CD14-positive monocyte (primary cell): ENCODE measurements around the gene SRRT. TPM values are rescaled to one million over a fixed set of nuclear protein-coding genes. Genes with fewer than 3 reads are reported as not detected.

ENCODE experiments used
- DNase-seq, 3 donors: peaks; one replicate each; pipeline ENCODE4 v3.0.0-alpha.2; 2011 to 2022
- H2AFZ ChIP-seq: 2 replicates; pipeline ENCODE4 v1.6.0; 2012; ENCODE audit warnings: mild to moderate bottlenecking, low read depth, low read length, inconsistent platforms; ENCODE audit not compliant: insufficient read depth, poor library complexity, severe bottlenecking
- H3K27ac ChIP-seq, 2 donors: 1 replicate in 1 of 2; 2 replicates in 1 of 2; pipeline ENCODE4 v1.5.1; 2012 to 2013; ENCODE audit warnings: low read length in 2 of 2, control low read depth in 1 of 2, inconsistent platforms in 1 of 2, low read depth in 1 of 2, mild to moderate bottlenecking in 1 of 2
- H3K27me3 ChIP-seq, 2 donors: one replicate each; pipeline versions ENCODE4 v1.6.0 to v1.6.1; 2011 to 2013; ENCODE audit warnings: low read length in 2 of 2; ENCODE audit not compliant: control insufficient read depth in 2 of 2, insufficient read depth in 2 of 2
- H3K36me3 ChIP-seq, 2 donors: replicated peaks in 1 of 2; 1 replicate in 1 of 2; 2 replicates in 1 of 2; pipeline versions ENCODE4 v1.5.1 to v1.6.1; 2012 to 2013; ENCODE audit warnings: low read length in 2 of 2, control low read depth in 1 of 2, inconsistent platforms in 1 of 2, mild to moderate bottlenecking in 1 of 2; ENCODE audit not compliant: insufficient read depth in 2 of 2, control insufficient read depth in 1 of 2
- H3K4me1 ChIP-seq, 2 donors: 1 replicate in 1 of 2; 2 replicates in 1 of 2; pipeline versions ENCODE4 v1.5.1 to v1.6.1; 2012 to 2013; ENCODE audit warnings: low read length in 2 of 2, control low read depth in 1 of 2, inconsistent platforms in 1 of 2, mild to moderate bottlenecking in 1 of 2, moderate library complexity in 1 of 2; ENCODE audit not compliant: insufficient read depth in 2 of 2, control insufficient read depth in 1 of 2
- H3K4me2 ChIP-seq: replicated peaks from 2 replicates; pipeline ENCODE3; 2012; ENCODE audit warnings: low read length, moderate library complexity, mild to moderate bottlenecking; ENCODE audit not compliant: poor library complexity, severe bottlenecking; ENCODE audit errors: extremely low read depth
- H3K4me3 ChIP-seq, 3 experiments: fragments of 200-600 bp in 1 of 3; sonication (generic) in 1 of 3; replicated peaks in 1 of 3; 1 replicate in 2 of 3; 2 replicates in 1 of 3; pipeline ENCODE4 v1.5.1; 2011 to 2013; ENCODE audit warnings: low read length in 3 of 3, mild to moderate bottlenecking in 3 of 3, control low read depth in 2 of 3, low read depth in 2 of 3, inconsistent platforms in 1 of 3, moderate library complexity in 1 of 3
- H3K79me2 ChIP-seq: 2 replicates; pipeline ENCODE4 v1.6.0; 2012; ENCODE audit warnings: mild to moderate bottlenecking, control low read depth, inconsistent platforms, low read length, moderate library complexity; ENCODE audit not compliant: insufficient read depth
- H3K9ac ChIP-seq: 2 replicates; pipeline ENCODE4 v1.6.0; 2017; ENCODE audit warnings: low read length, mild to moderate bottlenecking; ENCODE audit not compliant: insufficient read depth, poor library complexity, severe bottlenecking
- H3K9me3 ChIP-seq, 2 donors: replicated peaks in 1 of 2; 1 replicate in 1 of 2; 2 replicates in 1 of 2; pipeline versions ENCODE4 v1.5.1 to v1.6.1; 2012 to 2013; ENCODE audit warnings: low read length in 2 of 2, control low read depth in 1 of 2; ENCODE audit not compliant: control insufficient read depth in 1 of 2, insufficient read depth in 1 of 2
- H4K20me1 ChIP-seq: 2 replicates; pipeline ENCODE4 v1.6.0; 2012; ENCODE audit warnings: mild to moderate bottlenecking, low read length, control low read depth, moderate library complexity; ENCODE audit not compliant: insufficient read depth
- H3K27ac Mint-ChIP-seq, 7 donors: one replicate each; pipeline ENCODE4 v1.8.0; 2020; ENCODE audit warnings: mild to moderate bottlenecking in 7 of 7, mixed read lengths in 7 of 7, moderate library complexity in 6 of 7, inconsistent platforms in 2 of 7
- H3K27me3 Mint-ChIP-seq, 3 donors: one replicate each; pipeline ENCODE4 v1.8.0; 2021 to 2022; ENCODE audit warnings: low read depth in 3 of 3, mild to moderate bottlenecking in 3 of 3, mixed read lengths in 3 of 3, moderate library complexity in 3 of 3, inconsistent platforms in 1 of 3
- H3K36me3 Mint-ChIP-seq, 2 donors: one replicate each; pipeline ENCODE4 v1.8.0; 2020; ENCODE audit warnings: mixed read lengths in 2 of 2, inconsistent platforms in 1 of 2, mild to moderate bottlenecking in 1 of 2
- H3K4me1 Mint-ChIP-seq: one replicate; pipeline ENCODE4 v1.8.0; 2020; ENCODE audit warnings: mild to moderate bottlenecking, mixed read lengths
- H3K4me3 Mint-ChIP-seq, 2 donors: one replicate each; pipeline ENCODE4 v1.8.0; 2020; ENCODE audit warnings: mild to moderate bottlenecking in 2 of 2, mixed read lengths in 2 of 2, moderate library complexity in 1 of 2
- H3K9me3 Mint-ChIP-seq, 7 donors: one replicate each; pipeline ENCODE4 v1.8.0; 2020 to 2022; ENCODE audit warnings: mixed read lengths in 7 of 7, mild to moderate bottlenecking in 6 of 7, moderate library complexity in 6 of 7, inconsistent platforms in 2 of 7
- WGBS: methylation state at CpG from one replicate; pipeline ENCODE4 v1.1.5; 2013; ENCODE audit warnings: missing lambda C conversion rate; ENCODE audit not compliant: insufficient coverage; 5-methylcytosine and 5-hydroxymethylcytosine counted together
- intact Hi-C, 2 donors: fragments of 100-400 bp; cut with micrococcal nuclease; formaldehyde crosslinking; loops; one replicate each; pipeline versions ENCODE4 v1.15.0 to v1.15.1; 2023
- polyA plus RNA-seq, 3 donors: library from polyadenylated mRNA; depleted of rRNA in 1 of 3; unstranded in 2 of 3; stranded (reverse) in 1 of 3; fragments of 300-500 nt in 2 of 3; fragments of >200 nt in 1 of 3; fragmentation: Illumina TruSeq in 2 of 3; gene quantifications; 1 replicate in 2 of 3; 2 replicates in 1 of 3; pipeline ENCODE4 v1.2.3, GENCODE V29; 2012 to 2021
- TF ChIP-seq, protein P1 (sequence below): fragments of 200-600 bp; IDR thresholded peaks from one replicate; pipeline ENCODE4 v1.8.0; 2022; ENCODE audit warnings: antibody characterized with exemption, mild to moderate bottlenecking

Gene SRRT
- polyA plus RNA-seq, 3 donors, result 26.9 to 116 (median 29.6) TPM

DNA sequence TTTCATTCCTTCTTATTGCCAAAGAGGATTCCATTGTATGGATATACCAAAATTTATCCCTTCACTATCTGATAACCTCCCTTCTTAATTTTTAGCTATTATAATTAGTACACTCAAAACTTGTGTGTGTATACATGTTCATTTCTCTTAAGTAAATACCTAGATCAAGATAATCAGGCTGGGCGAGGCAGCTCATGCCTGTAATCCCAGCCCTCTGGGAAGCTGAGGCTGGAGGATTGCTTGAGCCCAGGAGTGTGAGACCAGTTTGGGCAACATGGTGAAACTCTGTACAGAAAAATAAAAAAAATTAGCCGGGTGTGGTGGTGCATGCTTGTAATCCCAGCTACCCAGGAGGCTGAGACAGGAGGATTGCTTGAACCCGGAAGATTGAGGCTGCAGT is 36.6 kb downstream of the SRRT start:
- no peak overlapping the region for H3K4me2 ChIP-seq

DNA sequence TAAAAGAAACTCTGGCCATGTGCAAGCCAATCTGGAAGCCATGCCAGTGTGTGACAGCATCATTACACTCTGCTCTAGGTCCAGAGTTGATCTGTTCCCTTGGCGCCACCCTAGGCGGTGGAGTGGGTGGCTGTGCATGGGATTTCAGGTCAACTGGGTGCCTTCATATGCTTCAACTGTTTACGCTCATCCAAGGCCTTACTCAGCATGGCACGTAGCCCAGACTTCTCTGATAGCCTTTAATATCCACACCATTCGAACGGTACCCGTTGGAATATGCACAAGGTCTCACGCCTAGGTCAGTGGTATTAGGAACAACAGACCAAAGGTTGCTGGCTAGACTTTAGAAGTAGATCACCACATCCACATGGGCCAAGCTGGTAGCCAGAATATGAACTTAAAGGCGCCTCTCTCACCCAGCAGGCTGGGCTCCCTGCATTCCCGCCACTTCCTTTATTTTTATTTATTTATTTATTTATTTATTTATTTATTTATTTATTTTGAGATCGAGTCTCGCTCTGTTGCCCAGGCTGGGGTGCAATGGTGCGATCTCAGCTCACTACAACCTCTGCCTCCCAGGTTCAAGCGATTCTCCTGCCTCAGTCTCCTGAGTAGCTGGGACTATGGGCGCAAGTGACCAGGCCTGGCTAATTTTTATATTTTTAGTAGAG is 39.4 kb downstream of the SRRT start:
- intact Hi-C loops, result no loop called here
- Histone ChIP-seq H3K4me3 (no peak overlapping the region), H2AFZ (no peak overlapping the region), H4K20me1 (no peaks in the 10 kb centered on the region), H3K4me2 (no peak overlapping the region), H3K27me3 (no peaks in the 10 kb centered on the region), H3K4me1 (peaks cover 31 to 44% of the 10 kb centered on the region in 2 donors), H3K79me2 (no peaks in the 10 kb centered on the region), H3K36me3 (no peaks in the 10 kb centered on the region), H3K9me3 (no peaks in the 10 kb centered on the region), H3K27ac (peak overlapping the region; percentile 52 to 67), H3K9ac (no peak overlapping the region)
- no peak for DNase-seq
- 72% methylated on average over 4 of the region's 15 CpGs for WGBS
- TF ChIP-seq, protein P1, sequence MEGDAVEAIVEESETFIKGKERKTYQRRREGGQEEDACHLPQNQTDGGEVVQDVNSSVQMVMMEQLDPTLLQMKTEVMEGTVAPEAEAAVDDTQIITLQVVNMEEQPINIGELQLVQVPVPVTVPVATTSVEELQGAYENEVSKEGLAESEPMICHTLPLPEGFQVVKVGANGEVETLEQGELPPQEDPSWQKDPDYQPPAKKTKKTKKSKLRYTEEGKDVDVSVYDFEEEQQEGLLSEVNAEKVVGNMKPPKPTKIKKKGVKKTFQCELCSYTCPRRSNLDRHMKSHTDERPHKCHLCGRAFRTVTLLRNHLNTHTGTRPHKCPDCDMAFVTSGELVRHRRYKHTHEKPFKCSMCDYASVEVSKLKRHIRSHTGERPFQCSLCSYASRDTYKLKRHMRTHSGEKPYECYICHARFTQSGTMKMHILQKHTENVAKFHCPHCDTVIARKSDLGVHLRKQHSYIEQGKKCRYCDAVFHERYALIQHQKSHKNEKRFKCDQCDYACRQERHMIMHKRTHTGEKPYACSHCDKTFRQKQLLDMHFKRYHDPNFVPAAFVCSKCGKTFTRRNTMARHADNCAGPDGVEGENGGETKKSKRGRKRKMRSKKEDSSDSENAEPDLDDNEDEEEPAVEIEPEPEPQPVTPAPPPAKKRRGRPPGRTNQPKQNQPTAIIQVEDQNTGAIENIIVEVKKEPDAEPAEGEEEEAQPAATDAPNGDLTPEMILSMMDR, result no peak
- Mint-ChIP-seq H3K36me3 (peaks cover 4% of the 10 kb centered on the region in 2 donors), H3K4me3 (no peak overlapping the region), H3K9me3 (peaks cover 0 to 9% (median 2%) of the 10 kb centered on the region in 7 donors), H3K4me1 (peaks cover 39% of the 10 kb centered on the region), H3K27ac (peak overlapping the region in 6 of 7 donors; percentile 40 to 95 (median 84)), H3K27me3 (peaks cover 3 to 10% (median 6%) of the 10 kb centered on the region in 3 donors)

More for the DNA sequence above, 36.6 kb downstream of the SRRT start:
- Mint-ChIP-seq H3K36me3 (peaks cover 4% of the 10 kb centered on the region in 2 donors), H3K4me1 (peaks cover 34% of the 10 kb centered on the region), H3K27ac (peak overlapping the region in 4 of 7 donors; percentile 61 to 96 (median 86)), H3K27me3 (peaks cover 2 to 6% (median 5%) of the 10 kb centered on the region in 3 donors), H3K9me3 (peaks cover 0 to 11% (median 4%) of the 10 kb centered on the region in 7 donors), H3K4me3 (no peak overlapping the region)
- Histone ChIP-seq H3K9ac (no peak overlapping the region), H3K4me1 (peaks cover 31 to 44% of the 10 kb centered on the region in 2 donors), H3K79me2 (no peaks in the 10 kb centered on the region), H3K4me3 (no peak overlapping the region), H3K9me3 (no peaks in the 10 kb centered on the region), H3K27ac (no peak overlapping the region), H3K27me3 (no peaks in the 10 kb centered on the region), H3K36me3 (no peaks in the 10 kb centered on the region), H4K20me1 (no peaks in the 10 kb centered on the region), H2AFZ (no peak overlapping the region)
- TF ChIP-seq, protein P1, result no peak
- no CpG with 5 or more reads among the region's 3 CpGs for WGBS
- DNase-seq, result no peak
- intact Hi-C loops, result no loop called here
